Measurements from ENCODE around the gene TMED9. TPM values are rescaled to one million over a fixed set of nuclear protein-coding genes. Genes with fewer than 3 reads are reported as not detected.
"Not testable (repeated sequence)": the region's sequence is repeated elsewhere in the genome, so short reads cannot be mapped to it uniquely, and the experiment has no call there.

The TMED9 gene
- total RNA-seq, 1 donor from 2014 or later = 290 TPM

- Mint-ChIP-seq H3K27me3 (ENCODE audit: low read depth) (no peaks in the 10 kb centered on the region), H3K36me3 (ENCODE audit: low read depth) (peaks cover 3% of the 10 kb centered on the region), H3K27ac (ENCODE audit: unreplicated experiment) (no peak overlapping the region), H3K9me3 (ENCODE audit: low read depth) (no peaks in the 10 kb centered on the region), H3K4me3 (ENCODE audit: unreplicated experiment) (no peak overlapping the region), H3K4me1 (ENCODE audit: low read depth) (peaks cover 14% of the 10 kb centered on the region)
- no peak for DNase-seq (ENCODE audit: low spot score)
- TF ChIP-seq CTCF (IDR thresholded peaks at IDR 0.05) = no peak
Observed at GRCh38 chr5:177611446-177612214, 19.6 kb downstream of the TMED9 start.

- Mint-ChIP-seq H3K27ac (ENCODE audit: unreplicated experiment) (no peak overlapping the region), H3K36me3 (ENCODE audit: low read depth) (peaks cover 3% of the 10 kb centered on the region), H3K27me3 (ENCODE audit: low read depth) (no peaks in the 10 kb centered on the region), H3K4me1 (ENCODE audit: low read depth) (peaks cover 8% of the 10 kb centered on the region), H3K4me3 (ENCODE audit: unreplicated experiment) (no peak overlapping the region), H3K9me3 (ENCODE audit: low read depth) (no peaks in the 10 kb centered on the region)
- no peak for DNase-seq (ENCODE audit: low spot score)
- TF ChIP-seq CTCF (IDR thresholded peaks at IDR 0.05) = no peak
Observed at GRCh38 chr5:177612215-177612673, 20.2 kb downstream of the TMED9 start.

GRCh38 chr5:177620560-177620959 lies 28.6 kb downstream of the TMED9 start:
- H3K4me1 Mint-ChIP-seq (ENCODE audit: low read depth) = no peaks in the 10 kb centered on the region
- H3K27ac Mint-ChIP-seq (ENCODE audit: unreplicated experiment) = no peak overlapping the region
- no peaks in the 10 kb centered on the region for H3K27me3 Mint-ChIP-seq (ENCODE audit: low read depth)
- peaks cover 48% of the 10 kb centered on the region for H3K36me3 Mint-ChIP-seq (ENCODE audit: low read depth)
- peaks cover 5% of the 10 kb centered on the region for H3K9me3 Mint-ChIP-seq (ENCODE audit: low read depth)
- no peak for DNase-seq (ENCODE audit: low spot score)
- TF ChIP-seq CTCF (IDR thresholded peaks at IDR 0.05) = no peak
- H3K4me3 Mint-ChIP-seq (ENCODE audit: unreplicated experiment) = no peak overlapping the region

GRCh38 chr5:177624172-177624571 lies 32.2 kb downstream of the TMED9 start:
- not testable (repeated sequence) for H3K4me3 Mint-ChIP-seq (ENCODE audit: unreplicated experiment); DNase-seq (ENCODE audit: low spot score); H3K27ac Mint-ChIP-seq (ENCODE audit: unreplicated experiment); H3K27me3 Mint-ChIP-seq (ENCODE audit: low read depth); H3K9me3 Mint-ChIP-seq (ENCODE audit: low read depth); H3K4me1 Mint-ChIP-seq (ENCODE audit: low read depth)
- H3K36me3 Mint-ChIP-seq (ENCODE audit: low read depth) = peaks cover 37% of the 10 kb centered on the region

- not testable (repeated sequence) for H3K9me3 Mint-ChIP-seq (ENCODE audit: low read depth); DNase-seq (ENCODE audit: low spot score); H3K27ac Mint-ChIP-seq (ENCODE audit: unreplicated experiment); H3K4me3 Mint-ChIP-seq (ENCODE audit: unreplicated experiment); H3K4me1 Mint-ChIP-seq (ENCODE audit: low read depth); H3K27me3 Mint-ChIP-seq (ENCODE audit: low read depth)
- peaks cover 14% of the 10 kb centered on the region for H3K36me3 Mint-ChIP-seq (ENCODE audit: low read depth)
Observed at GRCh38 chr5:177630186-177630585, 38.2 kb downstream of the TMED9 start.

- H3K27me3 Mint-ChIP-seq (ENCODE audit: low read depth); H3K27ac Mint-ChIP-seq (ENCODE audit: unreplicated experiment); DNase-seq (ENCODE audit: low spot score); H3K4me3 Mint-ChIP-seq (ENCODE audit: unreplicated experiment); H3K4me1 Mint-ChIP-seq (ENCODE audit: low read depth): not testable (repeated sequence)
- peaks cover 20% of the 10 kb centered on the region for H3K36me3 Mint-ChIP-seq (ENCODE audit: low read depth)
- H3K9me3 Mint-ChIP-seq (ENCODE audit: low read depth) = peaks cover 17% of the 10 kb centered on the region
Observed at GRCh38 chr5:177634912-177635311, 42.9 kb downstream of the TMED9 start.

- H3K27ac Mint-ChIP-seq (ENCODE audit: unreplicated experiment); DNase-seq (ENCODE audit: low spot score); H3K27me3 Mint-ChIP-seq (ENCODE audit: low read depth); H3K9me3 Mint-ChIP-seq (ENCODE audit: low read depth); H3K36me3 Mint-ChIP-seq (ENCODE audit: low read depth); H3K4me1 Mint-ChIP-seq (ENCODE audit: low read depth); H3K4me3 Mint-ChIP-seq (ENCODE audit: unreplicated experiment): not testable (repeated sequence)
Observed at GRCh38 chr5:177645462-177645861, 53.5 kb downstream of the TMED9 start.

Other genes starting within 250 kb of the TMED9 start
- gene LMAN2, start 240.5 kb upstream of the TMED9 start, total RNA-seq = 76.6 to 128 TPM (median 83.4 TPM) in 3 replicates
- 6.8 to 11.6 TPM (median 10.1 TPM) in 3 replicates for gene RGS14, start 234.3 kb upstream of the TMED9 start, total RNA-seq
- not detected in 3 replicates for gene SLC34A1, start 207.8 kb upstream of the TMED9 start, total RNA-seq
- gene PFN3, start 191.5 kb upstream of the TMED9 start, total RNA-seq = not detected in 3 replicates
- 0.99 to 2.1 TPM (median 1.8 TPM) in 3 replicates for gene F12, start 182.6 kb upstream of the TMED9 start, total RNA-seq
- gene GRK6, start 165.5 kb upstream of the TMED9 start, total RNA-seq = 19.9 to 26.3 TPM (median 23.8 TPM) in 3 replicates
- gene PRR7, start 145.4 kb upstream of the TMED9 start, total RNA-seq = 4.8 to 5.5 TPM (median 5.3 TPM) in 3 replicates
- gene DBN1, start 118.6 kb upstream of the TMED9 start, total RNA-seq = 207 to 277 TPM (median 274 TPM) in 3 replicates
- 563 to 633 TPM (median 613 TPM) in 3 replicates for gene PDLIM7, start 94.6 kb upstream of the TMED9 start, total RNA-seq
- 4.7 to 7.7 TPM (median 7.5 TPM) in 3 replicates for gene DOK3, start 82.4 kb upstream of the TMED9 start, total RNA-seq
- 77.2 to 79.0 TPM (median 78.6 TPM) in 3 replicates for gene DDX41, start 75.2 kb upstream of the TMED9 start, total RNA-seq
- gene FAM193B, start 37.6 kb upstream of the TMED9 start, total RNA-seq = 75.2 to 85.9 TPM (median 79.1 TPM) in 3 replicates
- 41.4 to 54.4 TPM (median 43.9 TPM) in 3 replicates for gene B4GALT7, start 7.9 kb downstream of the TMED9 start, total RNA-seq
- gene FAM153A, start 190.7 kb downstream of the TMED9 start, total RNA-seq = 0.17 to 0.69 TPM in 2 of 3 replicates, not detected in the other

All from chondrocyte (in vitro differentiated cells).